Activated T-cell treated with anti-CD3 and anti-CD28 coated beads for 24 hours (primary cell): ENCODE results near the gene TCEAL3.
"Not testable (repeated sequence)": the region's sequence is repeated elsewhere in the genome, so short reads cannot be mapped to it uniquely, and the experiment has no call there.

ENCODE experiments used
- DNase-seq: peaks from one replicate; pipeline ENCODE4 v3.0.0-alpha.2; 2020; ENCODE audit warnings: low read depth

Gene TCEAL3

DNA sequence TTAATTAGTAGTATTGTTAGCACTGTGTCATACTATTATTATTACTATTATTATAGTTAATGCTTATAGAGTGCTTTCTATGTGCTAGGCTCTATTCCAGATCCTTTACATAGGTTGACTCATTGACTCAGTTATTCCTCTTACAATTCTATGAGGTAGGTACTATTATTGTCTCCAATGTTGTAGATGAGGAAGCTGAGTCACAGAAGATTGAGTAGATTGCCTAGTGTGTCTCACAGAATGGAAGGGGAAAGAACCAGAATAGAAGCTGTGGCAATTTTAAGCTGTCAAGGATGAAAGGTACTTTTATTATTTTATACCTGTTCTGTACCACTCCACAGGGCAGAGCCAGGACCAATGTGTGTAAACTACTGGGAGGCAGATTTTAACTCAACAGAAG, 19.1 kb downstream of the TCEAL3 start:
- no peak for DNase-seq

DNA sequence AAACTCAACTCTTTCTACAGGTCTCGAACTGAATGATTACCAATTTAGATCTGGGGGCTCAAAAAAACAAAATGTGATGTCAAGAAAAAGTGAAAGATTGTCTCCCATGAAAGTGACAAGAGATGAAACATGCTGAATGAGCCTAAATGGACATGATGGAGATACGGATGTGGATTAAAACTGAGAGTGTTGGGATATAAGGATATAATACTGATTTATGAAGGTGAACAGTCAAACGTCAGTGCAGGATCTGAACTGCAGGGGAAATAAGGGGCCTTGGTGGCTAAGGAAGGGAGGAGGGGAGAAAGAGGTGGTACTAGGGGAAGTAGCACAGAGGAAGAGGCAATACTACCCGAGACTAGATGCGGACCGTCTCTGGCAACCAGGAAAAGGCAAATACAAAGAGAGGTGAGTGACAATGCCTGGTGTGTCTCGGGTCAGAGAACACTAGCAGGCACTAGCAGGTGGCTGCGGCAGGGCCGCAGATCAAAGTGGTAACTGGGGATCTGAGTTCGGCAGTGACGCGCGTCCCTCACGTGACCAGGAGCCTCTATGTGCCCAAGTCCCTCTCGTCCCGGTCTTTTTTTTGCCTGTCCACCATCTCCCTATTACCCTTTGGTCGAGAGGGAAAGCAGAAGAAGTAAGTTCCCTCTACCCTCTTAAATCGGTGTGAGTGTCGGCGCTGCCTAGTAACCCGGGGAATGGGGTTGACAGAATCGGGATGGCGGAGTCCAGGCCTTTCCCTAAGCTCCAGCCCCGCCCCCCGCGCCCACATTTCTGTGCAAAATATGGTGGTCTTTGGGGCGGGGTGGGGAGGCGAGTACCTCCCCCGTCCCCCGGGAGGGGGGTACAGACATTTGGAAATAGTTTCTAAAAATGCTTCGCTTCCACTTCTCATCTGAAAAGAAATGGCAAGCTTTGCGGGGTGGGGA, 20.9 kb downstream of the TCEAL3 start, which contains the start of gene TCEAL1:
Gene TCEAL1, plus strand, starts transcription at position 590 of the 932 bp plus-strand sequence. CDS start 942 bp downstream, outside the sequence.
- peak; percentile 8 for DNase-seq

DNA sequence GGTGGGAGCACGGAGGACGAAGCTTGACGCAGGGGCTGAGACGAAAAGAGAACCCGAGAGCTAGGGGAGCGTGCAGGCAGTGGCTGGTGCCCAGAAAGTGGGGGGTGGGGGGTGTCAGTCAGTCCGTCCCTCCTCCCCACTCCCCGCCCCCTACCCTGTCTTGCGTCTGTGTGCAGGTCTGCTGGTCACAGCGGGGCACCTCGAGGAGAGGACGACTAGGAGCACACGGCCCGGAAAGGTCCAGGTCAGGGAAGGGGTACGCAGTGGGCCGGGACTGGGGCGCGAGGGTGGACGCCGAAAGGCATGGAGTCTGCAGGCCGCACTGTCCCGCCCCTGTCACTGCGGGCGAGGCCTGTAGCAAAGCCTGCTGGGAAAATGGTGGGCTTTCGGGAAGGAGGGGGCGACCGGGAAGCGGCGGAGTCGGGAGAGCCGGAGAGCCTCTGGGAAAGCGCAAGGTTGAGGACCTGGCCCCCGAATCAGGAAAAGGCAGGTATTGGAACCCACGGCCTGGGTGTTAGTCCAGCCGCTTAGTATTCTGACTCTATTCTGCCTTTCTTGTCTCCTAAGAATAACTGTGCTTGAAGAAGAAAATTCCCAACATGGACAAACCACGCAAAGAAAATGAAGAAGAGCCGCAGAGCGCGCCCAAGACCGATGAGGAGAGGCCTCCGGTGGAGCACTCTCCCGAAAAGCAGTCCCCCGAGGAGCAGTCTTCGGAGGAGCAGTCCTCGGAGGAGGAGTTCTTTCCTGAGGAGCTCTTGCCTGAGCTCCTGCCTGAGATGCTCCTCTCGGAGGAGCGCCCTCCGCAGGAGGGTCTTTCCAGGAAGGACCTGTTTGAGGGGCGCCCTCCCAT, 21.8 kb downstream of the TCEAL3 start:
- DNase-seq = peak; percentile 9

DNA sequence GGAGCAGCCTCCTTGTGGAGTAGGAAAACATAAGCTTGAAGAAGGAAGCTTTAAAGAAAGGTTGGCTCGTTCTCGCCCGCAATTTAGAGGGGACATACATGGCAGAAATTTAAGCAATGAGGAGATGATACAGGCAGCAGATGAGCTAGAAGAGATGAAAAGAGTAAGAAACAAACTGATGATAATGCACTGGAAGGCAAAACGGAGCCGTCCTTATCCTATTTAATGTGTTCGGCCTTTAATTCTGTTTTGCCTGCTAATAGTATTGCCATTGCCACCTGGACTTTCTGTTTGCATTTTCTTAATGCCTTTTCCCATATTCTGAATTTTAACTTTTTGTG, 22.4 kb downstream of the TCEAL3 start:
- no peak for DNase-seq

DNA sequence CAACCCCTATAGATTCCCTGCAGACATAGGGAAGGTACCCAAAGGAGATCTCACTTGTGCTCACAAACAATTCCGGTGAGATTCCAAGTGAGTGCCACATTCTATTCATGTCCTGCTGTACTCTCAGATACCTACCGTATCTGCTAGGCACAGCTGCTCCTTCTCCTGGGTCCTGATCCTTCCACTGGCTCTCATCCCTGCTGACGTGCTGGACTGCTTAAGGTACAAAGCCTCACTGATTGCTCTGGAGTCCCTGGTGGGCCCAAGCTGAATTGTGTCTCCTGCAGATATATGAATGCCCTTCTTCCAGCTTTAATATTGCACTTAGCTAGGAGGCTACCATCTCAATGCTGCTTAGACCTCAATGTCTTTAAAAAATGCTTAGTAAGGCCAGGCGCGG, 23.4 kb downstream of the TCEAL3 start:
- DNase-seq = no peak

DNA sequence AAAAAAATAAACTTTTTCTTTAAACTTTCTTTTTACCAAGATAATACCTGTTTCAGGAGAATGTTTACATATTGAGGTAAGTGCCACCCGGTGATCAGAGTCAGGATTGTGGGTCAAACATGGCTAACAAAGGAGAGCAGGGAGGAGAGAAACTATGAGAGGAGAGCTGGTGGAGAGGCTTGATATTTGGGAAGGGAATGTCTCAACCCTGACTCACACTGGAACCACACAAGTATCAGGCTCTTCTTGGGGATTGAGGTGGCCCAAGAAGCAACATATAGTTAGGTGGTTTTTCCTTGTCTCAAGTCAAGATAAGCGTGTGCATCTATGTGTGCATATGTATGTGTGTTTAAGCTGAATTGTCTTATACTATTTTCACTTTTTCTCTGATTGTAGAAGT, 27.7 kb downstream of the TCEAL3 start:
- no peak for DNase-seq

DNA sequence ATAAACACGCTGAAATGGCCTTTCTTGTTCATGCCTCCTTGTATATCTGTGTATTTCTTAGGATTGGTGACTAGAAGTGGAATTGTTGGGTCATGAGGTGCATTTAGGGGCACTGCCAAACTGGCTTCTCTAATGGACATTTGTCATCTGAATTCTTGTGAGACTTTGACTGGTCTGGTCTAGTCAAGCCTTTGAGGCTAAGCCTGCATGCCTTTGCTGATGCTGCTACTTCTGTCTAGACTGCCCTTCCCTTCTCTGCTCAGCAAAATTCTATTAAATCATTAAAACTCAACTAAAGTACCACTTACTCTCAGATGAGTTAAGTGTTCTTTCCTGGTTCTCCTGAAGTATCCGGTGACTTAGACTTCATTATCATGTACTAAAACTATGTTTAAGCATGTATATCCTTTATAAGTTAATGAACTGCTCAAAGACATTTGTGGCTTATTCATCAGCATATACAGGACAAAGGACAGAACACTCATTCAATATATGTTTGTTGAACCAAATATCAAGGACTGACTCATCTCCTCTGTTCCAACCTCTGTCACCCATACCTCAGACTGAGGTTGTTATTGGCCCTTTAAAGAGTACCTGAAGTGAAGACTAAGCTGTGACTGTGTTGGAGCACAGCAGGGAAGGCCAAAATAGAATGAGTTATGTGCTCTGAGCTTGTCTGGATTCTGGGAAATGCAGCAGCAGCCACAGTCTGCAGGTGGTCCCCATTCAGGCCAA, 30.0 kb downstream of the TCEAL3 start:
- DNase-seq = no peak

DNA sequence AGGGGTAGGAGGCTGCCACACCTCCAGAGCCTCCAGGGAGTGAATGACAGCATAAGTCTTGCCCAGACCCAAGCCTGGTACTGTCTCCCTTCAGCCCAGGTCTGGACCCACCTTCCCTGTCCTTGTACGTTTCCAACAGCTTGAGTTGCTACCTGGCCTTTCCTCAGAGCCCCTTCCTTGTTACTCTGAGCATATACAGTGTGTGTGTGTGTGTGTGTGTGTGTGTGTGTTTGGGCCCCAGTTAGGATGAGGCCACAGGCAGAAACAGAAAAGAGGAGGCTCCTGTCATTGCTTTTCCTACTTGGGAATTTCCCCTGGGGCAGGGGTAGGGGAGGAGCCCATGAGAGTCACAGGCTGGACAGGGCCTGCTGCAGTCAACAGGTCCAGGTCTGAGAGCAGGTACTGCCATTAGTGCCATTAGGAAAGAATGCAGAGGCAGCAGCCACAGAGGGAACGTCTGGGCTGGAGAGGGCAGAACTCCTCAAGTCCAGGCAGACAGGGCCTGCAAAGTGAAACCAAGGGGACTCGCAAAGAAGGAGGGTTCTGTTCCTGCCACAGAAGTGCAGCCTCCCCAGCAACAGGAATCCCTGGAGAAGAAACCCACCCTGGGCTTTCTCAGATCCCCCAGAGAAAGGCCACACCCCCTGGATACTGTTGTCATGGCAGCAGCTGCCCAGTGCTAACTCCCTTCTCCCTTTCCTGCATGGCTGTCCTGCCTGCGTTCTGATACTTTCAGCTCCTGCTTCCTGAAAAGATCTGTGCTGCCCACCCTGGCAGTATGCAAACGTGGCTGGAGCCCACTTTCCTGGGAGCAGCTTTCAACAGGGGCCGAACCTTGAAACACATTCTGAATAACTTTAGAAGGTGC, 30.9 kb downstream of the TCEAL3 start:
- DNase-seq = not testable (repeated sequence)

DNA sequence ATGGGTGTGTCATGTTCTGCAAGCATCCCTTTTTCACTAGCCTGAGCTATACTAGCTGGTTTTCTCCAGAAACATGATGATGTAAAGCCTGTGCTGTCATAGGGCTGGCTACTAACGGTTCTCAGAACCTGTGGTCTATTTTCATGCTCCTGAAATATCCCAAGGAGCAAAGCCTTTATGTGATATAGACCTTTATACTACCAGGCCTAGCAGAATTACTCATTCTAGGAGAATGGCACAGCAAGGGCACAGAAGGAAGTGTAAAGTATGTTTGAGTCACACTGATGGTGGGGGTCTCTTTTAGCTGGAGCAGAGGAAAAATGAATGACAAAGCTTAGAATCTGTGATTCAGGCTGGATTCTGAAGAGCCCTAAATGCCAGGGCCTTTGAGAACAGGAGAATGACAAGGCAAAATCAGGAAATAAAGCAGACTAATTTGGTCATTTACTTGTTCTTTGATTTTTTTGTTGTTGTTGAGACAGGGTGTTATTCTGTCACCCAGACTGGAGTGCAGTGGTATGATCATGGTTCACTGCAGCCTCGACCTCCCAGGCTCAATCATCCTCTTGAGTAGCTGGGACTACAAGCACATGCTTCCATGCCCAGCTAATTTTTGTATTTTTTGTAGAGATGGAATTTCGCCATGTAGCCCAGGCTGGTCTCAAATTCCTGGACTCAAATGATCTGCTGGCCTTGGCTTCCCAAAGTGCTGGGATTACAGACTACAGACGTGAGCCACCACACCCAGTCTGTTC, 32.8 kb downstream of the TCEAL3 start:
- no peak for DNase-seq

DNA sequence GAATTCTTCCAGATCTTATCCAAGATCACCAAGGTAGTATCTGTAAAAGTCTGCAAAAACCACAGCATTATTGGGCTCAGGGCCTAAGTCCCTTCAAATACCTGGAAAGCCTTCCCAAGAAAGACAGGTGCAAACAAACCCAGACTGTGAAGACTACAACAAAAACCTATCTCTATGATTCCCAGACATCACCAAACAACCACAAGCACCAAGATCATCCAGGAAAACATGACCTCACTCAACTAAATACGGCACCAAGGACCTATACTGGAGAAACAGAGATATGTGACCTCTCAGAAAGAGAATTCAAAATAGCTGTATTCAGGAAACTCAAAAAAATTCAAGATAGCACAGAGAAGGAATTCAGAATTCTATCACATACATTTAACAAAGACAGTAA, 36.4 kb downstream of the TCEAL3 start:
- DNase-seq = no peak

DNA sequence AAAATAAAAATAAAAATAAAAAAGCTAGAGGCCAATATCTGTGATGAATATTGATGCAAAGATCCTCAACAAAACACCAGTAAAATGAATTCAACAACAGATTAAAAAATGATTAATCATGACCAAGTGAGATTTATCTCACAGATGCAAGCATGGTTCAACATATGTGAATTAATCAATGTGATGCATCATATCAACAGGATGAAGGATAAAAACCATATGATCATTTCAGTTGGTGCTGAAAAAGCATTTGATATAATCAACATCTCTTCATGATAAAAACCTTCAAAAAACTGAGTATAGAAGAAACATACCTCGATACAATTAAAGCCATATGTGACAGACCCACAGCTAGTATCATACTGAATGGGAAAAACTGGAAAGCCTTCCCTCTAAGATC, 39.9 kb downstream of the TCEAL3 start:
- no peak for DNase-seq

DNA sequence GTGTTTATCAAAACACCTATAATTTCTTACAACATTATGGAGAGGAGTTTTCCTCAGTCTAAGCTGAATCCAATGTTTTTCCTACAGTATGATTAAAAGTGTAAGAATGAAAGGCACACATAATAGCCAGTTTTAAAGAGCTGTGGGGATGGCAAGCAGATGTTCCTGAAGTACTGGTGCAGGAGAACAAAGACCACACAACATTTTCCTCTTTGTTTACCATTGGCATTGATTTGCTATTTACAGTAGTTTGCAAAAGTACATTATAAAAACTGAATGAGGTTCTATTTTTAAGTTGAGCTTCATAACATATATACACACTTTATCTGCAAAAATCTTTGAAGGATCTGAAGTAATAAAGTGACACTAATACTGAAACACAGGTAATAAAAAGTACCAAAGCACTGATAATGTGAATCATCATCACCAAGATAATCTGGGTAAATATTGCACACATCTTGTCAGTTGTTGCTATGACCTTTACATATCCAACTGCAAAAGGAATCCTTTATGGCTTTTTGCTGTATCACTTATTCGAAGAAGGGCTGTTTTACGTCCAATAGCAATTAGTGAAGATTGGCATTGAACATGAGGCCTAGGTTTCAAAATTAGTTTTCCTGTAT, 43.5 kb downstream of the TCEAL3 start:
- DNase-seq = no peak

DNA sequence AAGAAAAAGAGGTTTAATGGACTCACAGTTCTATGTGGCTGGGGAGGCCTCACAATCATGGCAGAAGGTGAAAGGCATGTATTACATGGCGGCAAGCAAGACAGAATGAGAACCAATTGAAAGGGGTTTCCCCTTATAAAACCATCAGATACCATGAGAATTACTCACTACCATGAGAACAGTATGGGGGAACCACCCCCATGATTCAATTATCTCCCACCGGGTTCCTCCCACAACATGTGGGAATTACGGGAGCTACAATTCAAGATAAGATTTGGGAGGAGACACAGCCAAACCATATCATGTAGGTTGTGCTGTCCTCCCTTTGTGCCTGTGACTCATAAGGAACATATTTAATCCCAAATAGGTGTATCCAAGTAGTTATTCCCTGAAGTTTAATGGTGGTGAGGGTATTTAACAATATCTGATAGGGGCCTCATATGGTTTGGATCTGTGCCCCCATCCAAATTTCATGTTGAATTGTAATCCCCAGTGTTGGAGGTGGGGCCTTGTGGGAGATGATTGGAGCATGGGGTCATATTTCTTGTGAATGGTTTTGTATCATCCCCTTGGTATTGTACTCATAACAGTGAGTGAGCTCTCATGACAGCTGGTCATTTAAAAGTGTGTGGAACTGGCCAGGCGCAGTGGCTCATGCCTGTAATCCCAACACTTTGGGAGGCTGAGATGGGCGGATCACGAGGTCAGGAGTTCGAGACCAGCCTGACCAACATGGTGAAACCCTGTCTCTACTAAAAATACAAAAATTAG, 47.7 kb downstream of the TCEAL3 start:
- not testable (repeated sequence) for DNase-seq

DNA sequence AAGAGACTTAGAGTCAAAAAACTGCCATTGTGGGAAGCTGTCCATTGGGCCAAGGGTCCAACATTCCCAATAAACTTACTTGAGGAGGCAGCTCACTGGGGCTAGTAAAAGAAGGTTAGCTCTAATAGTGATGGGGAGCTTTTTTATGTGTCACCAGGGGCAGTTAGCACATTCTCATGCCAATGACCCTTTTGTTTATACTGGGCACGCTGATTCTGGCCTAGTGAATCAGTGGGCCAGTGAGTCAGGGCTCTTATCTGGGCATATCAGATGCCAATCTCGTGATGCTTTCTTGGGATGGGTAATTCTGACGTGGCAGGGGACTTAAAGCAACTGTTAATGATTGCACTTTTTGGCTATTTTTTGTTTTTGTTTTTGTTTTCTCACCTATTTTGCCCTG, 48.9 kb downstream of the TCEAL3 start:
- no peak for DNase-seq

DNA sequence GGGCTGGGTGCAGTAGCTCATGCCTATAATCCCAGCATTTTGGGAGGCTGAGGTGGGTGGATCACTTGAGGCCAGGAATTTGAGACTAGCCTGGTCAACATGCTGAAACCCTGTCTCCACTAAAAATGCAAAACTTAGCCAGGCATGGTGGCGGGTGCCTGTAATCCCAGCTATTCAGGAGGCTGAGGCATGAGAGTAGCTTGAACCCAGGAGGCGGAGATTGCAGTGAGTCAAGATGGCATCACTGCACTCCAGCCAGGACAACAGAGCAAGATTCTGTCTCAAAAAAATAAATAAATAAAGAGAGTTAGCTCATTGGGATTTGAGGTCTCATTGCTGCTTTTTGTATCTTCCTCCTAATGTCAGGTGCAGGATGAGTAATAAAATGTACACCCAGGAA, 49.3 kb downstream of the TCEAL3 start:
- not testable (repeated sequence) for DNase-seq

DNA sequence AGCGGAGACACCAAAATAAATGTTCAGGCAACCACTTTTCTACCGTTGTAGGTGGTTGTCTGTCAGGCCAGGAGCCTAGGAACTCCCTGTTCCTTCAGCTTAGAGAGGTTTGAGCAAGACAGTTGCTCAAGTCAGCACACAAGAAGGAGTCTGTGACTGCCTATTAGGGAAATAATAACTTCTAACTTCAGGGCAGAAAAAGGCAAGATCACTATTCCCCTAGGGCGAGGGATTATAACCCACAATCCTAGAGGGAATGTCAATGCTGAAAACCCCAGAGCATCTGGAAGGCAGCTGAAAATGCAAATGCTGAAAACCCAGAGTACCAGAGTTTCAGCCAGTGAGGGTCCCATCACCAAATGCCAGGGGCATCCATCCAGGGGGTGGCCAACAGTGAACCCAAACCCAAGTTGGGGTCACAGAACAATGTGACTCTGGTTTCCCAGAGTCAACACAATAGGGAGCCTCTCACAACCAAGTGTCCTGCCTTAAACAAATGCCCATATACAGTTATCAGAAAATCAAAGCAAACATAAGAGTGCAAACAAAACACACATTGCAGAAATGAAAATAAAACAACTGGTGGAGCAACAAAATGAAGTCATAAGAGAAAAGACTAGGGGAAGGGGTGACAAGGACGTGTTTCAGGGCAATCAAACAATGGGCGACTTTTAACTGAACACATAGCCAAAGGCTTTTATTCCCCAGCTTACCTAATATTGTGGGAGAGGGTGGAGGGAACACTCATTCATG, 51.1 kb downstream of the TCEAL3 start:
- no peak for DNase-seq

DNA sequence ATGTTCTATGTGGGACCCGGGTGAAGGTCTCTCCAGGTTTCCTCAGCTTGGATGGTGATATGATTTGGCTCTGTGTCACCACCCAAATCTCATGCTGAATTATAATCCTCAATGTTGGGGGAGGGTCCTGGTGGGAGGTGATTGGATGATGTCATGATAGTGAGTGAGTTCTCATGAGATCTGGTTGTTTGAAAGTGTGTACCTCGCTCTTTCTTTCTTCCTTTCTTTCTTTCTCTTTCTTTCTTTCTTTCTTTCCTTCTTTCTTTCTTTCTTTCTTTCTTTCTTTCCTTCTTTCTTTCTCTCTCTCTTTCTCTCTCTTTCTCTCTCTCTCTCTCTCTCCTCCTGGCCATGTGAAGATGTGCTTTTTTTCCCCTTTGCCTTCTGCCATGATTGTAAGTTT, 51.7 kb downstream of the TCEAL3 start:
- DNase-seq = not testable (repeated sequence)
